Right lobe of liver (tissue), 6 donors: ENCODE results near the gene BTBD2. TPM values are rescaled to one million over a fixed set of nuclear protein-coding genes. Genes with fewer than 3 reads are reported as not detected.

Experiments used
- ATAC-seq, 4 donors: fragments of 200-7000 bp; cut with Tn5 transposase; one replicate each; pipeline ENCODE4 v1.9.1; 2020; ENCODE audit warnings: mild to moderate bottlenecking in 4 of 4, moderate library complexity in 4 of 4
- DNase-seq, 3 donors: peaks; one replicate each; pipeline ENCODE4 v3.0.0-alpha.2; 2020
- H3K27ac ChIP-seq, 3 donors: fragments of 200-600 bp; one replicate each; pipeline ENCODE4 v1.8.0; 2022
- H3K27me3 ChIP-seq, 2 donors: fragments of 200-600 bp; one replicate each; pipeline ENCODE4 v1.8.0; 2022
- H3K36me3 ChIP-seq, 4 donors: fragments of 200-600 bp; sonication (generic) in 1 of 4; one replicate each; pipeline versions ENCODE4 v1.5.1 to v1.8.0; 2017 to 2022; ENCODE audit warnings: control low read depth in 1 of 4
- H3K4me1 ChIP-seq, 4 donors: fragments of 200-600 bp; sonication (generic) in 1 of 4; one replicate each; pipeline versions ENCODE4 v1.5.1 to v1.8.0; 2017 to 2022; ENCODE audit warnings: control low read depth in 1 of 4
- H3K4me3 ChIP-seq, 3 donors: fragments of 200-600 bp; one replicate each; pipeline ENCODE4 v1.8.0; 2022
- H3K9me3 ChIP-seq, 4 donors: fragments of 200-600 bp; sonication (generic) in 1 of 4; one replicate each; pipeline versions ENCODE4 v1.5.1 to v1.8.0; 2017 to 2022; ENCODE audit warnings: control low read depth in 1 of 4
- POLR2A ChIP-seq: fragments of 450-650 bp; IDR thresholded peaks from one replicate; pipeline ENCODE4 v1.6.1; 2017; ENCODE audit warnings: antibody characterized with exemption, mild to moderate bottlenecking
- whole genome bisulfite sequencing: methylation state at CpG from one replicate; pipeline ENCODE4 v1.1.6; 2018; ENCODE audit warnings: low coverage, low lambda C conversion rate; ENCODE audit not compliant: insufficient coverage; ENCODE audit errors: missing lambda C conversion rate; 5-methylcytosine and 5-hydroxymethylcytosine counted together
- intact Hi-C, 2 donors: fragments of 100-400 bp; cut with DNase I; formaldehyde crosslinking; loops; one replicate each; pipeline versions ENCODE4 v1.11.2 to v1.14.1; 2022
- total RNA-seq, 6 experiments: library from RNA; depleted of rRNA in 2 of 6; stranded (reverse); fragments of >200 nt in 2 of 6; fragmentation: NEBNext Ultra II Directional in 3 of 6; extraction: Animal tissue kit (Norgen Biotek cat#: 25700) in 3 of 6; gene quantifications; one replicate each; pipeline versions ENCODE4 v1.1.0 to v1.2.4, GENCODE V29; 2016 to 2023
- TF ChIP-seq, protein P1 (sequence below), 4 donors: fragments of 200-600 bp in 3 of 4; fragments of 450-650 bp in 1 of 4; IDR thresholded peaks; one replicate each; pipeline versions ENCODE4 v1.5.1 to v1.8.0; 2016 to 2022; ENCODE audit warnings: antibody characterized with exemption in 4 of 4, mild to moderate bottlenecking in 2 of 4
- donor health status: DM: no; HTN: yes; CAD: no.
- donor health status: DM: no; HTN: no; CAD: no.
- donor health status: DM: no; HTN: no; CAD: no.
- donor health status: DM: no; HTN: yes; CAD: no.
- donor health status: DM: no; HTN: yes; CAD: no.

BTBD2 gene
- total RNA-seq, 6 experiments from 2014 or later = 22.2 to 42.6 (median 29.2) TPM

GRCh38 chr19:1941146-1942077 lies 74.1 kb downstream of the BTBD2 start, which contains the start of gene CSNK1G2:
Gene CSNK1G2, plus strand, starts transcription at chr19:1941172. Its CDS starts 28,601 bp downstream, at chr19:1969773.
- peak within 1 kb of the TSS; percentile 84 to 92 (median 92) for H3K27ac ChIP-seq
- H3K4me1 ChIP-seq = peaks cover 0 to 6% (median 2%) of the 10 kb centered on the region in 4 donors

GRCh38 chr19:1938071-1938470 lies 77.4 kb downstream of the BTBD2 start:
- ATAC-seq (no peak), DNase-seq (no peak)
- H3K27me3 ChIP-seq = no peaks in the 10 kb centered on the region
- no peak overlapping the region for H3K27ac ChIP-seq
- peaks cover 0 to 6% (median 2%) of the 10 kb centered on the region in 4 donors for H3K4me1 ChIP-seq
- 76% methylated on average over 7 of the region's 7 CpGs for WGBS
- intact Hi-C loops = no loop called here
- H3K36me3 ChIP-seq = no peaks in the 10 kb centered on the region
- no peaks in the 10 kb centered on the region for H3K9me3 ChIP-seq
- TF ChIP-seq, protein P1, sequence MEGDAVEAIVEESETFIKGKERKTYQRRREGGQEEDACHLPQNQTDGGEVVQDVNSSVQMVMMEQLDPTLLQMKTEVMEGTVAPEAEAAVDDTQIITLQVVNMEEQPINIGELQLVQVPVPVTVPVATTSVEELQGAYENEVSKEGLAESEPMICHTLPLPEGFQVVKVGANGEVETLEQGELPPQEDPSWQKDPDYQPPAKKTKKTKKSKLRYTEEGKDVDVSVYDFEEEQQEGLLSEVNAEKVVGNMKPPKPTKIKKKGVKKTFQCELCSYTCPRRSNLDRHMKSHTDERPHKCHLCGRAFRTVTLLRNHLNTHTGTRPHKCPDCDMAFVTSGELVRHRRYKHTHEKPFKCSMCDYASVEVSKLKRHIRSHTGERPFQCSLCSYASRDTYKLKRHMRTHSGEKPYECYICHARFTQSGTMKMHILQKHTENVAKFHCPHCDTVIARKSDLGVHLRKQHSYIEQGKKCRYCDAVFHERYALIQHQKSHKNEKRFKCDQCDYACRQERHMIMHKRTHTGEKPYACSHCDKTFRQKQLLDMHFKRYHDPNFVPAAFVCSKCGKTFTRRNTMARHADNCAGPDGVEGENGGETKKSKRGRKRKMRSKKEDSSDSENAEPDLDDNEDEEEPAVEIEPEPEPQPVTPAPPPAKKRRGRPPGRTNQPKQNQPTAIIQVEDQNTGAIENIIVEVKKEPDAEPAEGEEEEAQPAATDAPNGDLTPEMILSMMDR (IDR thresholded peaks at IDR 0.05) = no peak
- no peak for TF ChIP-seq POLR2A
- no peak overlapping the region for H3K4me3 ChIP-seq

More at GRCh38 chr19:1941146-1942077, 74.1 kb downstream of the BTBD2 start, which contains the start of gene CSNK1G2:
- TF ChIP-seq, protein P1 (IDR thresholded peaks at IDR 0.05) = peak in 2 of 4 donors; percentile 29 to 53
- TF ChIP-seq POLR2A = no peak
- no peaks in the 10 kb centered on the region for H3K36me3 ChIP-seq
- H3K4me3 ChIP-seq = peak within 1 kb of the TSS; percentile 54 to 85 (median 68)
- peak in 2 of 3 donors; percentile 51 to 70 for DNase-seq
- no peaks in the 10 kb centered on the region for H3K9me3 ChIP-seq
- WGBS = 0% methylated on average over 15 of the region's 97 CpGs
- intact Hi-C loops = no loop called here
- peak in 1 of 4 donors; percentile 3 for ATAC-seq
- H3K27me3 ChIP-seq = no peaks in the 10 kb centered on the region

DNA sequence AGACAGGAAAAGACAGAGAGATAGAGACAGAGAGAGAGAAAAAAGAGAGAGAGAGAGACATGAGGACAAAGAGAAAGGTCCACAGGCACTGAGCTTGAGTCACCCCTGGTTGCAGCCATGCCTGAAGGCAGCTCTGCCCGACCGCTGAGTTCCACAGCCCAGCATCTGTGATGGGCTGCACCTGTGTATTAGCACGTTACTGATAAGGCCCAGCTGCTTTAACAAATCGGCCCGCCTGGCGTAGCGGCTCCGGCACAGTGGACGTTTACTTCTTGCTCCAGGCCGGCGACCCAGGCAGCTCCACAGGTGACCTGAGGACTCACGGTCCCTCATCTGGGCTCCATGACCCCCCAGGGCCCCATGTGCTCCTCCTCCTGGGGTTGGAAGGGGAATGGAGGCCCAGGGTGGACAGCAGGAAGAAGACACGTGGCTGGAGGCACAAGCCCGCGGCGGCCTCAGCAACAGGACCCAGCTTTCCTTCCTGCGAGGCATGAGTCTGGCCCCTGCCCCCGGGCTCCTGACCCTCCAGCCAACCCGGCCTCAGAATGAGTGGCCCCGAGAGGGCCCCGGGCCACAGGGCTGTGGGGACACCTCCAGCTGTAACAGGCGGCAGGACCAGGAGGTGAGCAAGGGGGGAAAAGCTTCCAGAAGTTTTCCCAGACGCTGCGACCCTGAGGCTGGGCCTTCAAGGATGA lies 78.5 kb downstream of the BTBD2 start:
- WGBS = 100% methylated on average over 1 of the region's 24 CpGs
- no peak overlapping the region for H3K27ac ChIP-seq
- H3K4me3 ChIP-seq = no peak overlapping the region
- ATAC-seq = no peak
- H3K36me3 ChIP-seq = no peaks in the 10 kb centered on the region
- no peaks in the 10 kb centered on the region for H3K27me3 ChIP-seq
- peaks cover 0 to 6% (median 2%) of the 10 kb centered on the region in 4 donors for H3K4me1 ChIP-seq
- TF ChIP-seq, protein P1 (IDR thresholded peaks at IDR 0.05) = no peak
- no peak for TF ChIP-seq POLR2A
- DNase-seq = no peak
- H3K9me3 ChIP-seq = no peaks in the 10 kb centered on the region
- intact Hi-C loops = no loop called here

- no peak overlapping the region for H3K4me3 ChIP-seq
- no peak for DNase-seq
- H3K27ac ChIP-seq = no peak overlapping the region
- no peaks in the 10 kb centered on the region for H3K36me3 ChIP-seq
- TF ChIP-seq, protein P1 (IDR thresholded peaks at IDR 0.05) = no peak
- no peak for TF ChIP-seq POLR2A
- 96% methylated on average over 3 of the region's 3 CpGs for WGBS
- H3K4me1 ChIP-seq = peaks cover 0 to 6% (median 2%) of the 10 kb centered on the region in 4 donors
- no peaks in the 10 kb centered on the region for H3K27me3 ChIP-seq
- intact Hi-C loops = no loop called here
- no peaks in the 10 kb centered on the region for H3K9me3 ChIP-seq
- no peak for ATAC-seq
Measured at GRCh38 chr19:1936430-1936829, 79.1 kb downstream of the BTBD2 start.
